HEK293 (cell line): Measurements from ENCODE around the gene PIM1.

Experiments
- CTCF ChIP-seq: fragments of 450-650 bp; formaldehyde crosslinking; IDR thresholded peaks from 2 replicates; pipeline ENCODE4 v1.5.1; 2016; ENCODE audit warnings: missing biosample characterization, missing genetic modification characterization
- HIC1 ChIP-seq: fragments of 450-650 bp; formaldehyde crosslinking; IDR thresholded peaks from 2 replicates; pipeline ENCODE4 v1.5.1; 2016; ENCODE audit warnings: missing biosample characterization, missing genetic modification characterization
- KLF1 ChIP-seq: fragments of 450-650 bp; formaldehyde crosslinking; IDR thresholded peaks from 2 replicates; pipeline ENCODE4 v1.5.1; 2016; ENCODE audit warnings: missing biosample characterization, missing genetic modification characterization
- PBX3 ChIP-seq: sonication (generic); formaldehyde crosslinking; IDR thresholded peaks from 2 replicates; pipeline ENCODE4 v1.8.1; 2022; ENCODE audit warnings: mild to moderate bottlenecking, moderate library complexity, missing genetic modification reagents
- TCF7L2 ChIP-seq: IDR thresholded peaks from 2 replicates; pipeline ENCODE4 v1.6.1; 2011; ENCODE audit warnings: low read depth, mild to moderate bottlenecking, inconsistent platforms, low read length, moderate library complexity, borderline replicate concordance
- ZBTB17 ChIP-seq: fragments of 450-650 bp; formaldehyde crosslinking; IDR thresholded peaks from 2 replicates; pipeline ENCODE4 v1.5.1; 2016; ENCODE audit warnings: missing biosample characterization, missing genetic modification characterization
- ZBTB26 ChIP-seq: fragments of 450-650 bp; formaldehyde crosslinking; optimal IDR thresholded peaks from 2 replicates; pipeline ENCODE3; 2016; ENCODE audit warnings: missing biosample characterization, mild to moderate bottlenecking, missing genetic modification characterization
- ZBTB8A ChIP-seq: fragments of 450-650 bp; formaldehyde crosslinking; IDR thresholded peaks from 2 replicates; pipeline ENCODE4 v1.5.1; 2016; ENCODE audit warnings: missing biosample characterization, missing genetic modification characterization
- ZEB2 ChIP-seq: fragments of 450-650 bp; formaldehyde crosslinking; IDR thresholded peaks from 2 replicates; pipeline ENCODE4 v1.5.1; 2016; ENCODE audit warnings: missing biosample characterization, missing genetic modification characterization
- ZFP41 ChIP-seq: fragments of 450-650 bp; formaldehyde crosslinking; IDR thresholded peaks from 2 replicates; pipeline ENCODE4 v1.5.1; 2016; ENCODE audit warnings: missing biosample characterization, missing genetic modification characterization, borderline replicate concordance
- ZIC2 ChIP-seq: fragments of 450-650 bp; formaldehyde crosslinking; IDR thresholded peaks from 2 replicates; pipeline ENCODE4 v1.5.1; 2016; ENCODE audit warnings: missing biosample characterization, missing genetic modification characterization
- ZNF133 ChIP-seq: fragments of 450-650 bp; formaldehyde crosslinking; IDR thresholded peaks from 2 replicates; pipeline ENCODE4 v1.5.1; 2016; ENCODE audit warnings: missing biosample characterization, missing genetic modification characterization
- ZNF148 ChIP-seq: fragments of 450-650 bp; formaldehyde crosslinking; IDR thresholded peaks from 2 replicates; pipeline ENCODE4 v1.5.0; 2017; ENCODE audit warnings: missing biosample characterization, missing genetic modification characterization, borderline replicate concordance
- ZNF169 ChIP-seq: fragments of 450-650 bp; formaldehyde crosslinking; IDR thresholded peaks from 2 replicates; pipeline ENCODE4 v1.5.1; 2016; ENCODE audit warnings: missing biosample characterization, missing genetic modification characterization
- ZNF248 ChIP-seq: fragments of 450-650 bp; formaldehyde crosslinking; IDR thresholded peaks from 2 replicates; pipeline ENCODE4 v1.5.1; 2017; ENCODE audit warnings: missing biosample characterization, missing genetic modification characterization
- ZNF548 ChIP-seq: fragments of 450-650 bp; formaldehyde crosslinking; IDR thresholded peaks from 2 replicates; pipeline ENCODE4 v1.5.1; 2016; ENCODE audit warnings: missing biosample characterization, missing genetic modification characterization
- ZNF558 ChIP-seq: fragments of 450-650 bp; formaldehyde crosslinking; IDR thresholded peaks from 2 replicates; pipeline ENCODE4 v1.5.1; 2016; ENCODE audit warnings: missing biosample characterization, missing genetic modification characterization
- ZNF580 ChIP-seq: fragments of 450-650 bp; formaldehyde crosslinking; IDR thresholded peaks from 2 replicates; pipeline ENCODE4 v1.5.1; 2016; ENCODE audit warnings: missing biosample characterization, missing genetic modification characterization
- ZNF692 ChIP-seq: fragments of 450-650 bp; formaldehyde crosslinking; IDR thresholded peaks from 2 replicates; pipeline ENCODE4 v1.5.1; 2016; ENCODE audit warnings: missing biosample characterization, missing genetic modification characterization
- ZNF707 ChIP-seq: fragments of 450-650 bp; formaldehyde crosslinking; IDR thresholded peaks from 2 replicates; pipeline ENCODE4 v1.5.1; 2016; ENCODE audit warnings: missing biosample characterization, missing genetic modification characterization
- ZSCAN18 ChIP-seq: fragments of 450-650 bp; formaldehyde crosslinking; IDR thresholded peaks from 2 replicates; pipeline ENCODE4 v1.5.1; 2016; ENCODE audit warnings: missing biosample characterization, missing genetic modification characterization
- ZXDB ChIP-seq: fragments of 450-650 bp; formaldehyde crosslinking; IDR thresholded peaks from 2 replicates; pipeline ENCODE4 v1.5.1; 2016; ENCODE audit warnings: missing biosample characterization, missing genetic modification characterization
- TF ChIP-seq, protein P1 (sequence below): fragments of 450-650 bp; IDR thresholded peaks from 2 replicates; pipeline ENCODE4 v1.5.1; 2018; ENCODE audit warnings: missing biosample characterization, mild to moderate bottlenecking, missing genetic modification characterization

PIM1 gene

DNA sequence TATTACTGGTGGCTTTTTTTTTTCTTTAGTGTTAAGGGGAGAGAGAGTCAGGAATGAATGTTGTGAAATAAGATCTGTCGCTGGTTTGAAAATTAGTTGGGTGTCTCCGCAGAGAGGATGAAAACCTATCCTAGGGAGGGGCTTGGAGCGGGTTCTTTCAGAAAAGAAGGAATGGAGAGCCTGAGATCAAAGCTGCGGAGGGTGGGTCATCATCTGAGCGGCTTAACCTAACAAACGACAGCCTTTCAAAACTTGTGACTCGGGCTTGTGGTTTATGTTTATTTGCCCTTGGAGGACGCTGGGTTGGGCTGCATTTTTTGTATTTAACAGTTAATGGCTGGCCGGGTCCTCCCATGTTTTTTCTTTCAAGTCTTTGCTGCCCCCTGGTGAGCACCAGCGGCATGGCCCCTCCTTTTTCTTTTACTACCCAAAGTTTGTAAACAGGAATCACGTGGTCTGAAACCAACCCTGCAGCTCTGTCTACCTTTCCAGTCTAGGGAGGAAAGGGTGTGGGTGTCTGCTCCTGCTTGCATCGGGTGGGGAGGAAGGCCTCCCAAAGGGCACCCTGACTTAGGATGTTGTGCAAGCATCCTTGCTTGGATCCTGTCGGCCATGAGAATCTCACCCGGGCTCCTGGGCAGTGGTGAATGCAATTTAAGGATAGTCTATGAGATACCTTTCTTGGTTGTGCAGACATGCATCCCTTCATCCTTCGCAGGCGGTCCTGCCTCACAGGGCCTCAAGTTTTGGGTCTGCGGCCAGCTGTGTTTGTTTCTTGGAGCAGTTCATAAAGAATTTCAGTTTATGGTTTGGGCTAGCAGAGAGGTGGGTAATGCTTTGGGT, 2.2 kb downstream of the PIM1 start (continued):
- TF ChIP-seq CTCF (peak; percentile 78), ZEB2 (tag by site-specific recombination) (peak; percentile 87), ZBTB8A (peak; percentile 87), ZNF707 (tag by site-specific recombination) (no peak), ZNF169 (no peak), ZNF248 (no peak), ZIC2 (tag by site-specific recombination) (peak; percentile 63), ZNF133 (tag by site-specific recombination) (no peak), ZFP41 (no peak), ZNF558 (0 out of 2 replicates have a peak, but pooled peaks have one; percentile 29), HIC1 (no peak), ZNF580 (tag by site-specific recombination) (0 out of 2 replicates have a peak, but pooled peaks have one; percentile 54), ZSCAN18 (no peak), TCF7L2 (peak; percentile 99), ZXDB (tag by site-specific recombination) (peak; percentile 85), ZNF548 (tag by site-specific recombination) (no peak), ZNF692 (tag by site-specific recombination) (peak; percentile 67; the same call in 1 of the 2 replicates), ZBTB17 (peak; percentile 89), PBX3 (CRISPR knock-in tag) (no peak), ZBTB26 (tag by site-specific recombination) (no peak), ZNF148 (tag by site-specific recombination) (no peak), KLF1 (tag by site-specific recombination) (peak; percentile 97)
- TF ChIP-seq, protein P1, sequence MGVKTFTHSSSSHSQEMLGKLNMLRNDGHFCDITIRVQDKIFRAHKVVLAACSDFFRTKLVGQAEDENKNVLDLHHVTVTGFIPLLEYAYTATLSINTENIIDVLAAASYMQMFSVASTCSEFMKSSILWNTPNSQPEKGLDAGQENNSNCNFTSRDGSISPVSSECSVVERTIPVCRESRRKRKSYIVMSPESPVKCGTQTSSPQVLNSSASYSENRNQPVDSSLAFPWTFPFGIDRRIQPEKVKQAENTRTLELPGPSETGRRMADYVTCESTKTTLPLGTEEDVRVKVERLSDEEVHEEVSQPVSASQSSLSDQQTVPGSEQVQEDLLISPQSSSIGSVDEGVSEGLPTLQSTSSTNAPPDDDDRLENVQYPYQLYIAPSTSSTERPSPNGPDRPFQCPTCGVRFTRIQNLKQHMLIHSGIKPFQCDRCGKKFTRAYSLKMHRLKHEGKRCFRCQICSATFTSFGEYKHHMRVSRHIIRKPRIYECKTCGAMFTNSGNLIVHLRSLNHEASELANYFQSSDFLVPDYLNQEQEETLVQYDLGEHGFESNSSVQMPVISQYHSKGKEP = peak; percentile 91
